Measurements from ENCODE around the gene MCTP1. TPM values are rescaled to one million over a fixed set of nuclear protein-coding genes. Genes with fewer than 3 reads are reported as not detected.

MCTP1 gene
- total RNA-seq, 1 experiment from 2014 or later = 5.6 TPM

- CTCF ChIA-PET = no interaction called here
- ATAC-seq = peak; percentile 55
- no peak for DNase-seq (ENCODE audit: low spot score)
- Mint-ChIP-seq H3K4me3 (no peak overlapping the region), H3K9me3 (peaks cover 11% of the 10 kb centered on the region; the same call in 1 of the 2 replicates), H3K27me3 (ENCODE audit: low read depth) (peaks cover 2% of the 10 kb centered on the region), H3K36me3 (no peaks in the 10 kb centered on the region), H3K27ac (no peak overlapping the region), H3K4me1 (peaks cover 31% of the 10 kb centered on the region)
- POLR2A ChIA-PET = no interaction called here
- TF ChIP-seq CDX4 (CRISPR knock-in tag; IDR thresholded peaks at IDR 0.05; ENCODE audit: borderline replicate concordance) (no peak), MLX (CRISPR knock-in tag; IDR thresholded peaks at IDR 0.05) (no peak), ATF3 (CRISPR knock-in tag; conservative IDR thresholded peaks at IDR 0.05) (no peak), ZNF317 (CRISPR knock-in tag; IDR thresholded peaks at IDR 0.05; ENCODE audit: borderline replicate concordance, low read depth) (no peak), ARID4B (CRISPR knock-in tag; IDR thresholded peaks at IDR 0.05; ENCODE audit: borderline replicate concordance) (no peak), FOXK1 (CRISPR knock-in tag; IDR thresholded peaks at IDR 0.05) (no peak), USF1 (CRISPR knock-in tag; IDR thresholded peaks at IDR 0.05) (no peak), ZSCAN18 (CRISPR knock-in tag; IDR thresholded peaks at IDR 0.05) (no peak), ATF2 (CRISPR knock-in tag; IDR thresholded peaks at IDR 0.05; ENCODE audit: borderline replicate concordance, low read depth) (no peak), GTF2I (CRISPR knock-in tag; conservative IDR thresholded peaks at IDR 0.05) (no peak), OVOL2 (CRISPR knock-in tag; IDR thresholded peaks at IDR 0.05; ENCODE audit: borderline replicate concordance) (no peak), TP53 (CRISPR knock-in tag; IDR thresholded peaks at IDR 0.05) (no peak), FOXP4 (CRISPR knock-in tag; IDR thresholded peaks at IDR 0.05) (no peak)
Observed at GRCh38 chr5:95296291-95296690, 11.4 kb upstream of the MCTP1 start.

All from WTC11 (cell line).